Measurements from ENCODE around the gene CHMP1B. TPM values are rescaled to one million over a fixed set of nuclear protein-coding genes. Genes with fewer than 3 reads are reported as not detected.
A peak's percentile ranks its signal among the peaks of the same experiment; 100 is the strongest.

Gene CHMP1B
- total RNA-seq, 1 experiment from 2014 or later: 39.7 TPM

- intact Hi-C loops (cut with micrococcal nuclease): no loop called here
- Mint-ChIP-seq H3K4me3 (ENCODE audit: unreplicated experiment) (no peak overlapping the region), H3K27me3 (ENCODE audit: insufficient read depth, unreplicated experiment) (no peaks in the 10 kb centered on the region), H3K27ac (ENCODE audit: low read depth, unreplicated experiment) (peak overlapping the region; percentile 14), H3K4me1 (ENCODE audit: insufficient read depth, unreplicated experiment) (no peaks in the 10 kb centered on the region), H3K9me3 (ENCODE audit: unreplicated experiment) (no peaks in the 10 kb centered on the region), H3K36me3 (ENCODE audit: insufficient read depth, unreplicated experiment) (peaks cover 7% of the 10 kb centered on the region)
- ChIA-PET CTCF (interaction anchor here (0.6 kb wide), 1 partner anchor 445 kb away, joined by 4 read pairs; no protein-coding TSS in a partner anchor), POLR2A (no interaction called here)
- no TSS peak for BruUV-seq (replicated peaks)
- no peak for DNase-seq (ENCODE audit: unreplicated experiment)
- TF ChIP-seq CTCF (IDR thresholded peaks at IDR 0.05; ENCODE audit: unreplicated experiment): no peak
These were observed 24.4 kb upstream of the CHMP1B start for GRCh38 chr18:11826836-11827235.

GRCh38 chr18:11828786-11829432 is 22.3 kb upstream of the CHMP1B start:
- no peak for TF ChIP-seq CTCF (IDR thresholded peaks at IDR 0.05; ENCODE audit: unreplicated experiment)
- Mint-ChIP-seq H3K4me1 (ENCODE audit: insufficient read depth, unreplicated experiment) (no peaks in the 10 kb centered on the region), H3K4me3 (ENCODE audit: unreplicated experiment) (no peak overlapping the region), H3K36me3 (ENCODE audit: insufficient read depth, unreplicated experiment) (peaks cover 10% of the 10 kb centered on the region), H3K9me3 (ENCODE audit: unreplicated experiment) (no peaks in the 10 kb centered on the region), H3K27ac (ENCODE audit: low read depth, unreplicated experiment) (no peak overlapping the region), H3K27me3 (ENCODE audit: insufficient read depth, unreplicated experiment) (no peaks in the 10 kb centered on the region)
- BruUV-seq (replicated peaks): no TSS peak
- no peak for DNase-seq (ENCODE audit: unreplicated experiment)
- ChIA-PET CTCF (no interaction called here), POLR2A (interaction anchor here (0.8 kb wide), 1 partner anchor 22 kb away, joined by 3 read pairs; no protein-coding TSS in a partner anchor)
- intact Hi-C loops (cut with micrococcal nuclease): no loop called here

- no peak for DNase-seq (ENCODE audit: unreplicated experiment)
- Mint-ChIP-seq H3K4me1 (ENCODE audit: insufficient read depth, unreplicated experiment) (no peaks in the 10 kb centered on the region), H3K36me3 (ENCODE audit: insufficient read depth, unreplicated experiment) (peaks cover 10% of the 10 kb centered on the region), H3K27me3 (ENCODE audit: insufficient read depth, unreplicated experiment) (no peaks in the 10 kb centered on the region), H3K9me3 (ENCODE audit: unreplicated experiment) (no peaks in the 10 kb centered on the region), H3K27ac (ENCODE audit: low read depth, unreplicated experiment) (no peak overlapping the region), H3K4me3 (ENCODE audit: unreplicated experiment) (no peak overlapping the region)
- BruUV-seq (replicated peaks): no TSS peak
- ChIA-PET POLR2A (no interaction called here), CTCF (interaction anchor here (1.1 kb wide), 1 partner anchor 97 kb away, joined by 5 read pairs; no protein-coding TSS in a partner anchor)
- TF ChIP-seq CTCF (IDR thresholded peaks at IDR 0.05; ENCODE audit: unreplicated experiment): no peak
- intact Hi-C loops (cut with micrococcal nuclease): no loop called here
These were observed 20.6 kb upstream of the CHMP1B start for GRCh38 chr18:11830585-11830984.

- Mint-ChIP-seq H3K36me3 (ENCODE audit: insufficient read depth, unreplicated experiment) (peaks cover 4% of the 10 kb centered on the region), H3K4me3 (ENCODE audit: unreplicated experiment) (no peak overlapping the region), H3K9me3 (ENCODE audit: unreplicated experiment) (no peaks in the 10 kb centered on the region), H3K4me1 (ENCODE audit: insufficient read depth, unreplicated experiment) (no peaks in the 10 kb centered on the region), H3K27me3 (ENCODE audit: insufficient read depth, unreplicated experiment) (no peaks in the 10 kb centered on the region), H3K27ac (ENCODE audit: low read depth, unreplicated experiment) (no peak overlapping the region)
- no TSS peak for BruUV-seq (replicated peaks)
- ChIA-PET POLR2A (interaction anchor here (1.1 kb wide), 1 partner anchor 7 kb away, joined by 3 read pairs; no protein-coding TSS in a partner anchor), CTCF (interaction anchor here (0.8 to 1.1 kb wide), 2 partner anchors 8 to 9 kb away, joined by 3 to 4 read pairs; no protein-coding TSS in a partner anchor)
- no peak for TF ChIP-seq CTCF (IDR thresholded peaks at IDR 0.05; ENCODE audit: unreplicated experiment)
- intact Hi-C loops (cut with micrococcal nuclease): no loop called here
- no peak for DNase-seq (ENCODE audit: unreplicated experiment)
These were observed 19.3 kb upstream of the CHMP1B start for GRCh38 chr18:11831921-11832320.

Data from MCF 10A (cell line).